Trophoblast cell (in vitro differentiated cells and primary cell): ENCODE data around the gene LRGUK.

Experiments
- DNase-seq, 2 donors: peaks; one replicate each; pipeline ENCODE4 v3.0.0-alpha.2; 2016
- H2AFZ ChIP-seq: 2 replicates; pipeline ENCODE4 v1.6.1; 2013; ENCODE audit warnings: low read length, moderate library complexity, mild to moderate bottlenecking; ENCODE audit not compliant: insufficient read depth, poor library complexity
- H2AK5ac ChIP-seq: 2 replicates; pipeline ENCODE4 v1.6.1; 2013; ENCODE audit warnings: mild to moderate bottlenecking, low read length
- H2BK120ac ChIP-seq: 2 replicates; pipeline ENCODE4 v1.6.1; 2013; ENCODE audit warnings: low read length, mild to moderate bottlenecking, moderate library complexity; ENCODE audit not compliant: insufficient read depth, poor library complexity
- H2BK12ac ChIP-seq: 2 replicates; pipeline ENCODE4 v1.6.1; 2013; ENCODE audit warnings: mild to moderate bottlenecking, low read length, moderate library complexity
- H2BK5ac ChIP-seq: 2 replicates; pipeline ENCODE4 v1.6.1; 2013; ENCODE audit warnings: low read length, low read depth, moderate library complexity, mild to moderate bottlenecking; ENCODE audit not compliant: poor library complexity
- H3K14ac ChIP-seq: 2 replicates; pipeline ENCODE4 v1.6.1; 2013; ENCODE audit warnings: mild to moderate bottlenecking, low read length
- H3K18ac ChIP-seq: 2 replicates; pipeline ENCODE4 v1.6.1; 2013; ENCODE audit warnings: mild to moderate bottlenecking, low read length
- H3K23ac ChIP-seq: 2 replicates; pipeline ENCODE4 v1.6.1; 2013; ENCODE audit warnings: low read length
- H3K27ac ChIP-seq: 2 replicates; pipeline ENCODE4 v1.5.1; 2013; ENCODE audit warnings: low read depth, mild to moderate bottlenecking, inconsistent platforms, low read length, moderate library complexity
- H3K27me3 ChIP-seq: 2 replicates; pipeline ENCODE4 v1.6.1; 2013; ENCODE audit warnings: inconsistent platforms, mild to moderate bottlenecking, low read length, moderate library complexity; ENCODE audit not compliant: insufficient read depth
- H3K36me3 ChIP-seq, 2 experiments: 1 replicate in 1 of 2; 2 replicates in 1 of 2; pipeline ENCODE4 v1.6.1; 2013; ENCODE audit warnings: low read length in 2 of 2, mild to moderate bottlenecking in 2 of 2, moderate library complexity in 1 of 2; ENCODE audit not compliant: insufficient read depth in 2 of 2, control insufficient read depth in 1 of 2
- H3K4ac ChIP-seq: 2 replicates; pipeline ENCODE4 v1.6.1; 2013; ENCODE audit warnings: low read depth, mild to moderate bottlenecking, low read length, moderate library complexity
- H3K4me1 ChIP-seq, 2 experiments: 1 replicate in 1 of 2; 2 replicates in 1 of 2; pipeline ENCODE4 v1.6.1; 2013; ENCODE audit warnings: low read length in 2 of 2, mild to moderate bottlenecking in 2 of 2, moderate library complexity in 1 of 2; ENCODE audit not compliant: insufficient read depth in 2 of 2, control insufficient read depth in 1 of 2
- H3K4me2 ChIP-seq: 2 replicates; pipeline ENCODE4 v1.6.1; 2013; ENCODE audit warnings: inconsistent platforms, mild to moderate bottlenecking, low read length, moderate library complexity
- H3K4me3 ChIP-seq: 2 replicates; pipeline ENCODE4 v1.5.1; 2013; ENCODE audit warnings: mild to moderate bottlenecking, low read depth, low read length, inconsistent platforms
- H3K79me1 ChIP-seq: one replicate; pipeline ENCODE4 v1.6.1; 2013; ENCODE audit warnings: low read length
- H3K79me2 ChIP-seq: 2 replicates; pipeline ENCODE4 v1.6.1; 2013; ENCODE audit warnings: low read length, mild to moderate bottlenecking; ENCODE audit not compliant: control insufficient read depth, insufficient read depth, poor library complexity
- H3K9ac ChIP-seq: 2 replicates; pipeline ENCODE4 v1.6.1; 2013; ENCODE audit warnings: mild to moderate bottlenecking, low read length
- H3K9me3 ChIP-seq: 2 replicates; pipeline ENCODE4 v1.6.1; 2013; ENCODE audit warnings: low read depth, mild to moderate bottlenecking, control low read depth, inconsistent platforms, low read length; ENCODE audit not compliant: insufficient read depth
- H4K12ac ChIP-seq: 2 replicates; pipeline ENCODE4 v1.6.1; 2013; ENCODE audit warnings: low read depth, mild to moderate bottlenecking, low read length, moderate library complexity
- H4K8ac ChIP-seq: 2 replicates; pipeline ENCODE4 v1.6.1; 2013; ENCODE audit warnings: low read depth, mild to moderate bottlenecking, low read length, moderate library complexity
- H4K91ac ChIP-seq: one replicate; pipeline ENCODE4 v1.6.1; 2013; ENCODE audit warnings: low read depth, mild to moderate bottlenecking, low read length, moderate library complexity
- WGBS: extraction: QIAGEN DNeasy Blood & Tissue Kit; methylation state at CpG from one replicate; pipeline ENCODE4 v1.1.7; 2013; ENCODE audit warnings: missing lambda C conversion rate; ENCODE audit not compliant: insufficient read length, insufficient coverage; ENCODE audit errors: extremely low coverage; 5-methylcytosine and 5-hydroxymethylcytosine counted together

LRGUK gene

GRCh38 chr7:134284011-134284410 lies 156.9 kb downstream of the LRGUK start:
- no peak overlapping the region for H2AK5ac ChIP-seq
- no peak overlapping the region for H4K12ac ChIP-seq
- H2BK120ac ChIP-seq = no peak overlapping the region
- DNase-seq = no peak
- H2AFZ ChIP-seq = no peak overlapping the region
- no peaks in the 10 kb centered on the region for H3K36me3 ChIP-seq
- no peaks in the 10 kb centered on the region for H3K27me3 ChIP-seq
- H4K91ac ChIP-seq = no peak overlapping the region
- H3K23ac ChIP-seq = no peak overlapping the region
- no peak overlapping the region for H3K4me2 ChIP-seq
- H3K14ac ChIP-seq = no peak overlapping the region
- H3K27ac ChIP-seq = no peak overlapping the region
- H3K18ac ChIP-seq = no peak overlapping the region
- no peak overlapping the region for H3K4ac ChIP-seq
- no peak overlapping the region for H3K4me3 ChIP-seq
- H3K9ac ChIP-seq = no peak overlapping the region
- no peak overlapping the region for H4K8ac ChIP-seq
- no peaks in the 10 kb centered on the region for H3K79me1 ChIP-seq
- no peaks in the 10 kb centered on the region for H3K79me2 ChIP-seq
- peaks cover 1% of the 10 kb centered on the region for H3K9me3 ChIP-seq
- no CpG with 5 or more reads among the region's 6 CpGs for WGBS
- H2BK5ac ChIP-seq = no peak overlapping the region
- no peak overlapping the region for H2BK12ac ChIP-seq
- no peaks in the 10 kb centered on the region for H3K4me1 ChIP-seq

GRCh38 chr7:134284952-134285351 lies 157.8 kb downstream of the LRGUK start:
- H2AFZ ChIP-seq = no peak overlapping the region
- H4K12ac ChIP-seq = no peak overlapping the region
- no peaks in the 10 kb centered on the region for H3K79me2 ChIP-seq
- no peak overlapping the region for H3K9ac ChIP-seq
- H3K27me3 ChIP-seq = no peaks in the 10 kb centered on the region
- H3K4me1 ChIP-seq = no peaks in the 10 kb centered on the region
- H3K4ac ChIP-seq = no peak overlapping the region
- H3K23ac ChIP-seq = no peak overlapping the region
- DNase-seq = no peak
- H3K14ac ChIP-seq = no peak overlapping the region
- H4K8ac ChIP-seq = no peak overlapping the region
- H3K27ac ChIP-seq = no peak overlapping the region
- no peaks in the 10 kb centered on the region for H3K79me1 ChIP-seq
- no peaks in the 10 kb centered on the region for H3K36me3 ChIP-seq
- H2BK12ac ChIP-seq = no peak overlapping the region
- peaks cover 1% of the 10 kb centered on the region for H3K9me3 ChIP-seq
- H3K4me3 ChIP-seq = no peak overlapping the region
- H2AK5ac ChIP-seq = no peak overlapping the region
- no peak overlapping the region for H2BK120ac ChIP-seq
- WGBS = no CpG with 5 or more reads among the region's 3 CpGs
- H3K18ac ChIP-seq = no peak overlapping the region
- no peak overlapping the region for H3K4me2 ChIP-seq
- no peak overlapping the region for H2BK5ac ChIP-seq
- H4K91ac ChIP-seq = no peak overlapping the region

DNA sequence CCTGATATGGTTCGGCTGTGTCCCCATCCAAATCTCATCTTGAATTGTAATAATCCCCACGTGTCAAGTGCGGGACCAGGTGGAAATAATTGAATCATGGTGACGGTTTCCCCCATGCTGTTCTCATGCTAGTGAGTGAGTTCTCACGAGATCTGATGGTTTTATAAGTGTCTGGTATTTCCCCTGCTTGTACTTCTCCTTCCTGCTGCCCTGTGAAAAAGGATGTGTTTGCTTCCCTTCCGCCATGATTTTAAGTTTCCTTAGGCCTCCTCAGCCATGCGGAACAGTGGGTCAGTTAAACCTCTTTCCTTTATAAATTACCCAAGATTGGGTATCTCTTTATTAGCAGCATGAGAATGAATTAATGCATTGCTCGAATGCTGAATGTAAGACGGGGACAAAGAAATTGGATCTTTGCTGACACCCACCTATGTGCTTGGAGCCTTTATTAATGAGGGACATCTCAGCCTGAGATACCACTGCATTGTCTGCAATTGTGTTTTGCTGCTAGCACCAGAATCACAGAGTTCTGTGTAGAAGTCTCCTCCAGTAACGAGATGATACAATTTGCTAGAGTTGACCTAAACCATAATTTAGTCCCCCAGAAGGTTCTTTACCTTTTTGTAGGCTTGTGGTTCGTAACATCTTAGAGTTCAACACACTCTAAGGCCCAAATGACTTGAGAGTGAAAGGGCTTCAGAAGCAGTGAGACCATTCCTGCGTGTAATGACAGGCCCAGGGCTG lies 160.9 kb downstream of the LRGUK start:
- H3K4me1 ChIP-seq = no peaks in the 10 kb centered on the region
- no peaks in the 10 kb centered on the region for H3K79me2 ChIP-seq
- no peaks in the 10 kb centered on the region for H3K36me3 ChIP-seq
- H3K23ac ChIP-seq = no peak overlapping the region
- H3K9me3 ChIP-seq = peaks cover 1% of the 10 kb centered on the region
- no peak overlapping the region for H3K4me3 ChIP-seq
- H4K91ac ChIP-seq = no peak overlapping the region
- no peaks in the 10 kb centered on the region for H3K27me3 ChIP-seq
- H3K27ac ChIP-seq = no peak overlapping the region
- H2AFZ ChIP-seq = no peak overlapping the region
- no peak overlapping the region for H3K9ac ChIP-seq
- no peak overlapping the region for H4K8ac ChIP-seq
- no peak overlapping the region for H3K4me2 ChIP-seq
- no peak overlapping the region for H3K4ac ChIP-seq
- H2BK5ac ChIP-seq = no peak overlapping the region
- H2AK5ac ChIP-seq = no peak overlapping the region
- H4K12ac ChIP-seq = no peak overlapping the region
- H3K18ac ChIP-seq = no peak overlapping the region
- WGBS = no CpG with 5 or more reads among the region's 12 CpGs
- H2BK120ac ChIP-seq = no peak overlapping the region
- H3K14ac ChIP-seq = no peak overlapping the region
- DNase-seq = no peak
- H2BK12ac ChIP-seq = no peak overlapping the region
- no peaks in the 10 kb centered on the region for H3K79me1 ChIP-seq

- Histone ChIP-seq H4K91ac (no peak overlapping the region), H3K36me3 (peaks cover 5 to 7% of the 10 kb centered on the region in 2 experiments), H3K9ac (no peak overlapping the region), H3K27me3 (no peaks in the 10 kb centered on the region), H2AFZ (no peak overlapping the region), H3K27ac (no peak overlapping the region), H3K9me3 (peaks cover 1% of the 10 kb centered on the region), H2BK12ac (no peak overlapping the region), H3K23ac (no peak overlapping the region), H3K79me1 (no peaks in the 10 kb centered on the region), H2BK5ac (no peak overlapping the region), H3K79me2 (no peaks in the 10 kb centered on the region), H2AK5ac (no peak overlapping the region), H3K4me3 (no peak overlapping the region), H3K18ac (no peak overlapping the region), H3K4ac (no peak overlapping the region), H2BK120ac (no peak overlapping the region), H4K8ac (no peak overlapping the region), H3K4me1 (no peaks in the 10 kb centered on the region), H3K14ac (no peak overlapping the region), H4K12ac (no peak overlapping the region), H3K4me2 (no peak overlapping the region)
- no peak for DNase-seq
- no CpG with 5 or more reads among the region's 7 CpGs for WGBS
Observed at GRCh38 chr7:134289423-134289822, 162.3 kb downstream of the LRGUK start.
